HG03565 (cell line): ENCODE data around the gene LPP.

Experiments
- ATAC-seq: cut with Tn5 transposase; IDR thresholded peaks from one replicate; pipeline ENCODE4 v1.9.1; 2021; ENCODE audit warnings: mild to moderate bottlenecking, moderate library complexity; ENCODE audit not compliant: unreplicated experiment

LPP gene

DNA sequence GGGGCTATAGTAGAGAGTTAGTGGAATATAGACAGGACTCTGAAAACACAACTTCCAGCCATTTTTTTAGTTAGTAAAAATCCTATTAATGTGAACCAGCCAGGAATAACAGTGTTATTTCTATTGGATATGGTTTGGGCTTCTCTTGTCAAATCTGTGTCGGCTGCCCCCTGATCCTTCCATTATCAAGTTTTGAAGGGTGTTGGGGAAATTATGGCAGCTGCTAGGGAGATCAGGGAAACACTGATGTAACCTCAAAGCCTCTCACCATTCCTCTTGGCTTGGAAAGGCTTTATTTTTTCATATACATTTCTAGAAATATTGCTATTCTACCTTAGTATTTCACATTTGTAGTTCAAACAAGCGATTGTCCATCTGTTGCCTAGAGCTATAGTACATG is 724.1 kb downstream of the LPP start:
- ATAC-seq, result no peak

DNA sequence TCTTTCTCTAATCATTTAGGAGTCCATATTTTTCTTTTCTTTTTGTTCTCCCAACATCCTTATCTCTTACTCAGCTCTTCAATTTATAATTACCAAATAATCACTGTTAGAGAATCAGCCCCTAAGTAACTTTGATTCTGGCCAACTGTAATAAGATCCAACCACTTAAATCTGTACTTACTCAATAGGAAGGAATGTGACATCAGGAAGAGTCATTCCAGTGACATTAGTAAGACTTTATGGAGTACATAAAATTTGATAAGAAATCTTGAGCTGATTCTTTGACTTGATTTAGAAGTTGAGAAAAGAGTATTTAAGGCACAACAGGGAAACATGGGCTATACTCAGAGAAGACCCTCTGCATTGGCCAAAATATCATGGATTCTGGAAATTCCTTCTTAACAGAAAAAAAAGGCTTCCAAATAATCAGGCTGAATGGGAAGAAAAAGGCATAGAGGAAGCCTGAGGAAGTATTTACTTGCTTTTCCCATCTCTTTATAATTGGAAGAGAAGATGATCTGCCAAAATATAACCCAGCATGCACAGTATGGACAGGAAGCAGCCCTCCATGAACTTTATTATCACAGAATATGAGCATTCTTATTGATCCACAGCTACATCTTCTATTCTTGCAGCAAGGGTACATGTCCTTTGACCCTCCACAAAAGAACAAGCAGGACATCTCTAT is 728.1 kb downstream of the LPP start:
- no peak for ATAC-seq

DNA sequence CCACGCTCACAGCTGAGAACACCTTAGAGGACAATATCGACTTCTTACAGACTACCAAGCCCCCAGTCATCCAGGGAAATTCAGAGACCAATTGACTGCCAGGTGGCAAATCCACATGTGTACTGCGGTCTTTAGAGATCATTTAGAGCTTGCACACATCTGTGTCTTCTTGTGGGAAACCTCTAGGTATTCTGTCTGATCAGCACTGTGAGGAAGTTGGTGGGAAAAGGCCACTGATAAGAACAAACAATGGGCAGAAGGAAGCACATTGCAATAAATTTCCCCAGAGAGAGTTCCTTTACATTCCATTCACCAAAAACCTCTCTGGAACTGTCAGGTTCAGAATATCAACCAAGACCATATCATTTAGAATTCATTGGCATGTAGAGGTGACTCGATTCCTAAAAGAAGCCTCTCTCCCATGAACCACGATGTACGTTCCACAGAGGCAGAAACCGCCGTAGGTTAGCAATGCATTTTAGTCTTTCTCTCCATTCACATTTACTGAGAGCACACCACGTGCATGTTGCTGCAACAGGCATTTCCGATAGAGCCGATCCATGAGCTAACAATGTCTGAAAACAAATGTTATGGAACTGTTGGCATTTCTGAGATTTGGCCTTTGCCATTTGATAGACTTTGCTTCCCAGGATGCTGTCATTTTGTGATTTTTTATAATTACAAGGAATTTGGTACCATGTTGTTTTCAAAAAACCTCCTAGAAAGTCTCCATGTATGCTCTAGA is 730.5 kb downstream of the LPP start:
- no peak for ATAC-seq

- no peak for ATAC-seq
Measured at GRCh38 chr3:188888321-188889053, 734.5 kb downstream of the LPP start.

- no peak for ATAC-seq
Measured at GRCh38 chr3:188889054-188889491, 735.1 kb downstream of the LPP start.

DNA sequence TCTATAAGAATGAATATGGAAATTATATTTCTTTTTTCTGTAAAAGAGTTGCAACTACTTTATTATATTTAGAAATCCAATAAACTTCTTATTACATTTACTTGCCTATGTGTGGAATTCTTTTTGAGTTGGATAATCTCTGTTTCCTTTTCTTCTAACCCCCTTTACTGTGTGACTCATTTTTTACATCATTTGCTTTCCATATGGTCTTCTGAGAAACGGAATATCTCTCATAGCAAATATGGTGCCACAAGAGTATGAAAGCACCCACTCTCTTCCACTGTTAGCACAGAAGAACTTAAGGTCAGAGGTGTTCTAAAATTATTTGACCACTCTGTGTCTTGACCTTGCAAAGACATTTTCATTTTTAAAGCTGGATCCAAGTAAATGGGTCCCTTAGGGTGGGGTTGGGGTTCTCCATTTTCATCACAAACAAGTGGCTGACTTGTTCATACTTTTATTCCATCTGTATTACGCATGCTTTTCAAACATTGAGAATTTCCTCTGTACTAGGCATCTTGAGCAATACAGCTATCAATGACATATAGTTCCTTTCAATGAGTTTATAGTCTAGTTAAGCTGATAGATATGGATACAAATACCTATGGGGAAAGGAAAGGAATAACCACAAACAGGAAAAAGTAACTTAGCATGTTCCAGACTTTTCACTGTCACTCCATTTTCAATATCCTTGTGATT is 736.8 kb downstream of the LPP start:
- no peak for ATAC-seq

DNA sequence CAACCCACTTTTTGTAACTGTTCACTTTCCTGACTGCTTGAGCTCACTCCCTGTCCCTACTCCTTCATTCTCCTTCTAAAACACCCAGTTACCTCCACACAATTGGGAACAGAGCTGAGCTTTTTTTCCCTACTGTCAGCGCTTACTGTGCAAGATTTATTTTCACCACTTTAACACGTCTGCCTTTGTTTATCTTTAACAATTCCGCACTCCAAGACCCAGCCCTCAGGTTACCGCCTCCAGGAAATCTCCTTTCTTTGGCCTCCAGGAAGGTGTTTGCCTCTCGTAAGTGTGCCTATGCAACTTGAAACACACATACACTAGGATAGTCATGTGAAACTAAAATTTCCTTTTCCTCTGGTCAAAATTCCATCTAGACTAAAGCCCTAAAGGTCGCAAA is 745.9 kb downstream of the LPP start:
- ATAC-seq, result no peak

DNA sequence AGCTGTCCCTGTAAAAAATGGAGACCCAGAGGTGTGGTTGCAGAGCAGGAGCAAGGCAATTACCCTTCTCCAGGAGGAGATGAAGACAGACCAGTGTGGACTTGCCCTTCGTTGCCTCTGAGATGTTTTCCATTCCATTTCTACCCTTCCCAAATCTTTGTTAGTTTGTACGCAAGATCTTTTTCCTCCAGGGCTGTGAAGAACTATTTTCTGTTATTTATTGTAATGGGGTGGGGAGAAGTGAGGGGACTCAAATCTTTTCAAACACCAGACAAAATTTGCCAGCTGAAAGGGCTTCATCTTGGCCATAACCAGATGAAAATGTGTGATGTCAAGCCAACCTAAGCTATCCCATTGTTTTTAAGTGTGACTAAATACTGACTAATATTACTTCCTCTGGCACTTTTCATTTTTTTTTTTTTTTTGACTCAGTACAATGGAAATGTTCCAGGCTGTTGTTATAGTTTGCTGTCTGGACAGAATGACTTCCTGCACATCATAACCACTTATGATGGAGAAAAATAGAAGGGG is 746.5 kb downstream of the LPP start:
- no peak for ATAC-seq

DNA sequence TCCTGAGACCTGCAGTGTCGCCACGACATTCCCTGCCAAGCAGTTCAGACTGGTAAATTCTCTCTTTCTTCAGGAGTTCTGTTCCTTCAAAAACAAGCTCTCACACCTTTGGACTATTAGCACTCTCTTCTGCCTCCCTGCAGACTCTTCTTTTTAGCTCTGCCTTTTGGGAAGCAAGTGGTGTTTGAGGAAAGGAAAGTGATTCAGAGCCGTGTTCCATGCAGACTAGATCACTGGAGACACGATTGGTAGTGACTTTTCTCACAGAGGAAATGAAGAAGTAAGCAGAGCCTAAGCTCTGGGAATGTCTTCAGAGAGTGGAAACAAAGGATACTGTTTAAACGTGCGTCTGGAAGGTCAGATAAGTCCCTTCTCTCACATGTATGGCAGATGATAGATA is 747.2 kb downstream of the LPP start:
- no peak for ATAC-seq

DNA sequence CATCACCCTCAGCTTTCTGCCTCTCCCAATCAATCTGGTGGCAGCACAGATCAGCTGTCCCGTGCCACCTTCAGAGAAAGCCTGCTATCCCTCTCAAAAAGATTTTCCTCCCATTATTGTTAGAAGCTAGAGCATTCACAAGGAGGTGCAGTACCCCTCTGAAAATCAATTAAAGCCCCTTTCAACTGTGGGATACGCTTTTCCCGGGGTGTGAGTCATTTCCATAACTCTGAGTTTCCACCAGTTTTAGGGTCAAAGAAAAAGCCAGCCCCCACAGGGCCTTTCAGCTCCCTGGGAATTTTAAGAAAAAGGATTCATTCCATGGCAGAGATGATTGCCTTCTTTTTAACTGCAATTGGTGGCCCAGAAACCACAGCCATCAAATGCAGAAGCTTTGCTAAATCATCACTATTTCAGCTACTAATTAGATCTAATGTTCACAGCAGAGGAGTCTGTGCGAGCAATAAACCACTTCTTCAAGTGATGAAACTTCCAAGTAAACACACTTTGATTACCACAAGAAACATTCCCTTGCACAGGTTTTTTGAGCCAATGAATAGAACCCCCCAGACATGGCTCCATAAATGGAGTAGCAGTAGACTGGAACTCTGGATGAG is 747.8 kb downstream of the LPP start:
- no peak for ATAC-seq

- ATAC-seq, result no peak
Measured at GRCh38 chr3:188904670-188905069, 750.7 kb downstream of the LPP start.

DNA sequence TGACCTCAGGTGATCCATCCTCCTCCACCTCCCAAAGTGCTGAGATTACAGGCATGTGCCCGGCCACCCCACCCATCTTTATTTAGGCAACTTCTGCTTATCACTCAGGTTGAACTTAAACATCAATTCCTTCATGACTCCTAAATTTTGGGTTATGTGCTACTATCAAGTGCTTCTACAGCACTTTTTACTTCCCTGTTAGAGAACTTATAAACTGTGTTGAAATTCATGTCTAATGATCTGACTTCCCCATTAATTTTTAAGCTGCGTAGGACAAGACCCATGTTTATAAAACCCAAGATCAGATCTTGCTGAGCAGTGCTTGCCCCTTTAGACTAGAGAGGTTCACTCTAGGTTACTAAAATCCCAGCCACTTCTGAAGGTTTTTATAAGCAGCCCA is 751.6 kb downstream of the LPP start:
- no peak for ATAC-seq

GRCh38 chr3:188906236-188906635 is 752.3 kb downstream of the LPP start:
- ATAC-seq, result no peak

DNA sequence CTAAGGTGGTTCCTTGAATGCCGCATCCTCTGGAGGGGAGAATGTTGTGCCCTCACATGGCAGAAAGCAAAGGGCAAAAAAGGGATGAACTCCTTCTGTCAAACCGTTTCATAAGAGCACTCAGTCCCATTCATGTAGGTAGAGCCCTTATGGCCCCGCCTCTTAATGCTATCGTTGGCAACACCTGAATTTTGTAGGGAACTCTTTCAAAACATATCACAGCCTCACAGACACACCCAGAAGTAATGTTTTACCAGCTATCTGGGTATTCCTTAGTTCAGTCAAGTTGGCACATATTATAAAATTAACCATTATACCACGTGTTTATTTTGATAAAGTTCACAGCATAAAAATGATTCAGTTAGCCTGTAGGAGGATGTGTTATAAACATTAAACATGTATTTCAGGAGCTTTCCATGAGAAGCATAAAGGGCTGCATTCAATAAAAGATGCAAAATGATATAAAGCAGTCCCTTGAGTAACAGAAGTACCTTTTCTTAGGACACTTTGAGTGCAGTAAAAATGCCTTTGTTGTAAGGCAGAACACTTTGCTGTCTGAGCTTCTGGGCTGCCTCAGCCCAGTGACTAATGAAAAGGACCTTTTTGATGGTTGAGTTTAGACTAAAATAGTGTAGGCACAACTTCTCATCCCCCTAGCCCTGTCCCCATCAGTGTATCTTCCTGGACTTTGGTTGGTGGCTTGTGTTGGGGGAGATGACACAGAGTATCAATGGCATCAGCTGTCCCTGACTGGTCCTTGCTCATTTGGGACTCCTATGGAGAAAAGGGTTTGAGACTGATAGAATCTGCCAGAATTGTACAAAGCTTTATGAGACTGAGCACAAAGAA is 754.3 kb downstream of the LPP start:
- ATAC-seq, result no peak

GRCh38 chr3:188911026-188911850 is 757.3 kb downstream of the LPP start:
- no peak for ATAC-seq

DNA sequence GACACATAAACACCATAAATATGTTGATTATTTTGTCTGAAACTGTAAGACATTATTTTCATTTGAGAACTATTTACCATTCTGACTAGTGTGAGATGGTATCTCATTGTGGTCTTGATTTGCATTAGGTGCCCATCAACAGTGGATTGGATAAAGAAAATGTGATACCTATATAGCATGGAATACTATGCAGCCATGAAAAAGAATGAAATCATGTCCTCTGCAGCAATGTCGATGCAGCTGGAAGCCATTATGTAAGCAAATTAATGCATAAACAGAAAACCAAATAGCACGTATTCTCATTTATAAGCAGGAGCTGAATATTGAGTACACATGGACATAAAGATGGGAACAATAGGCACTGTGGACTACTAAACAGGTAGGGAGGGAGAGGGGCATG is 759.1 kb downstream of the LPP start:
- no peak for ATAC-seq

DNA sequence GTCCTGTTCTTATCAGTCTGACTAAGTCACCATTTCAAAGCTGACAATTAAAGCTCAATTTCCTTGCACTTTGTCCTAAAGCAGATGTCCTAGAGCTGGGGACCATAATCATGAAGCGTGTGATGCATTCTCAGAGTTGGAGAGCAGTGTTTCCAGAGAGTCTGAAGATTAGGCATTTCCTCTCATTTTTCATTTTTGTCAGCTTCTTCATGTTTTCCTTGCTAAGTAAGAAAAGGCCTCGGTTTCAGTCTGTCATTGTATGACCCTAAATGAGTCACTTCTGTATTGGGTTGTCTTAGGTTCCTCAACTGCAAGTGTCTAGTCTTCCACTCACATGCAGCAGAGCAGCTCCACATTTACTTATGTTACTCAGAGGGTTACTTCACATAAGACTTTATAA is 760.6 kb downstream of the LPP start:
- peak; percentile 71 for ATAC-seq

DNA sequence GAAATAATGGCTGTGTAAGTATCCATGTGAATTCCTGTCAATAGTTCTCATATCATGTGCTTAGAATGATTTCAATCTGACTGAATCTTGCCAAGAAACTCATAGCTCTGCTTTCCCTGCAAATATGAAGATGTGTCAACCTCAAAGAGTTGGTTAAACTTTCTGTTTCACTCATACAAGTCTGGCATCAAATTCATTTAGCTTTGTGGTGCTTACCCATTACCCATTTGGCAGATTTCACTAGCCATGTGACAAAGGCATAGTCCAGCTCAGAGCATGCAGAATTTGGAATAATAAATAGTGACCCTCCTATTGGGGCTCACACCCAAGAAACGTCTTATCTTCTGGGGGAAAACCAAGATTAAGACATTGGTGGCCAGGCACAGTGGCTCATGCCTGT is 761.2 kb downstream of the LPP start:
- no peak for ATAC-seq

- ATAC-seq, result peak; percentile 60
Measured at GRCh38 chr3:188916934-188917401, 763.0 kb downstream of the LPP start.
